ENCODE data around the gene FAM219B. TPM values are rescaled to one million over a fixed set of nuclear protein-coding genes. Genes with fewer than 3 reads are reported as not detected.

Gene FAM219B, protein sequence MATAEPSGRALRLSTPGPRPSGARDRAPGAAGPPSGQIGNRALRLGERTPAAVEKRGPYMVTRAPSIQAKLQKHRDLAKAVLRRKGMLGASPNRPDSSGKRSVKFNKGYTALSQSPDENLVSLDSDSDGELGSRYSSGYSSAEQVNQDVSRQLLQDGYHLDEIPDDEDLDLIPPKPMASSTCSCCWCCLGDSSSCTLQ
- 27.1 and 27.6 TPM in 2 replicates for total RNA-seq

DNA sequence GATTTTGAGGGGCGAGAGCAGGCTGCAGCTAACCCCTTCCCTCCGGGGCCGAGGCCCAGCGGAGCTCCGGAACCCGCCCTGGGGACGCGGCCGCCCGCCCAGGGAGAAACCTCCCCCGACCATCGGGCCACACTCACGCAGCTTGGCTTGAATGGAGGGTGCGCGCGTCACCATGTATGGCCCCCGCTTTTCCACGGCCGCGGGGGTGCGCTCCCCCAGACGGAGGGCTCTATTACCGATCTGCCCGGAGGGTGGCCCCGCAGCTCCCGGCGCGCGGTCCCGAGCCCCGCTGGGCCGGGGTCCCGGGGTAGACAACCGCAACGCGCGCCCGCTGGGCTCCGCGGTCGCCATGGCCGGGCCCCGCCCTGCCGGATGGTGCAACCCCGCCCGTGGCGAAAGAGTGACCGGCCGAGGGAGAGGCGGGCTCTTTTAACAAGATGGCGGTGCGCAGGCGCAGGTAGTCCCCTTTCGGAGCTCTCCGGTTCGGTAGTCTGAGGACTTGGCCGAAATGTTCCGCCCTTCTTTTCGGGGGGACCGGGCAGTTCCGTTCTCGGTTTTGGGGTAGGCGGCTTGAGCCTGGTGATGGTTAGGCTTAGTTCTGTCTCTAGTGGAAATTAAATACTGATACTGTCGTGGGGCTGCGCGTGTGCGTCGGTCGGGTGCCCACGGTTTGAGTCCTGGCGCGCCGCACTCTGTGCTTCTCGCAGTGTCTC, at the start of gene FAM219B:
FAM219B (minus strand) TSS at position 402 of the 713 bp plus-strand sequence; CDS start at position 351, 51 bp downstream.

DNA sequence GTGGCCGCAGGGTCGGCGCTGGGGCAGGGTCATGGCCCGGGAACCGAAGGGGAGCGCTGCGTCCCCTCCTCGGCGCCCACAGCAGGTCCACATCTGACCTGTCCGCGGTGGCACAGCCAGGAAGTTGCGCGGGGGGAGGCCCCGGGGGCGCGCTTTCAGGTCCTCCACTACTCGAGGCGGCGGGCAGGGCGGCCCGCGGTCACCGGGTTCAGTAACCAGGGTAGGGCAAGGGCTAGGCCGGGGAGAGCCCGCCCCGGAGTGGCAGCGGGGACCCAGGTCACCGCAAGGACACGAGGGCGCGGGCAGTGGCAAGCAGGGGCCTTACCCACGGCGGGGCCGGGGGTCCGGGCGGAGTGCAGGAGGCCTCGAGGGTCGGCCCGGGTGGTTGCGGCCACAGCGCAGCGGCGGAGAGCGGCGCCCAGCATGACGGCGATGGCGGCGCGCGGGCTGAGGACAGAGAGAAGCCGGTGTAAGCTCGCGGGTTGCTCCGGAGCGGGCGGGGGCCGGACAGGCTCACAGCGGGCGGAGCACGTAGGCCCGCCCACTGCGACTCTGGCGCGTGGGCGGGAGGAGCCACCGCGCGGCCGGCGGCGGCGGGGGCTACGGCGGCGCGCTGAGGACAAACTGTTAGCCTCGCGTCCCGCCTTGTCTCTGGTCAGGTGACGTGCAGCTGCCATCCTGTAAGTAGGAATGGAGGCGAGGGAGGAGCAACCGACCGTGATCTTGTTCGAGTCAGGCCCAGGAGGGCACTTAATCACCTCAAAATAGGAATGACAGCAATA, 31.1 kb upstream of the FAM219B start, which contains the start of gene COX5A:
COX5A (minus strand) TSS at position 484 of the 782 bp plus-strand sequence; CDS start at position 425, 59 bp downstream.

DNA sequence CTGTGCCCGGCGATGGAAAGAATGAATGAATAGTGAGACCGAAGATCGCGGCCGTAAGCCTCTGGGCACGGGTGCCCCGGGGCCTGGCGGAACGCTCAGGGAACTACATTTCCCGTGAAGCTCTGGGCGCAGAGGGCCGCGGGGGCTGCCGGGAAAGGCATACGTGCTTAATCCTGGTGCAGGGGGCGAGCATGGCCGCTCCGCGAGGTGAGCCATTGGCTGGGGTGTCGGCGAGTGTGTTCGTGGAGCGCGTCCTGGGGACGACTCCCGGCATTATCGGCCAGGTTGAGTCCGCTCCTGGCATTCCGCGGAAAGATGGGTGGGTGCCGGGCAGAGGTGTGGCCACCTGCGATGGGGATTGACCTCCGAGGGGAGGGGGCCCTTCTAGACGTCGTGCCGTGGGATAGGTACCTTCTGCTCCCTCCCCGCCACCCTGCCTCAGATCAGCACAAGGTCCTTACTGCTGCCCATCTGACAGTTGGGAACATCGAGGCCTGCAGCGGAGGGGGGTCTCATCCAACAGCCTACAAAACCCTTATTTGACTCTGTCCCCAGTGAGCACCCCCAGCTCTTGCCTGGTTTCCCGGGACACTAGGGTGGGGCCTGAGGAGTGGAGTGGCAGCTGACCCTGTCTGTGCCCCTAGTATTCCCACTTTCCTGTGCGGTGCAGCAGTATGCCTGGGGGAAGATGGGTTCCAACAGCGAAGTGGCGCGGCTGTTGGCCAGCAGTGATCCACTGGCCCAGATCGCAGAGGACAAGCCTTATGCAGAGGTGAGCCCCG, 16.6 kb downstream of the FAM219B start, which contains the start of gene MPI:
MPI (plus strand) TSS at position 160 of the 782 bp plus-strand sequence; CDS start at position 192, 32 bp downstream.

DNA sequence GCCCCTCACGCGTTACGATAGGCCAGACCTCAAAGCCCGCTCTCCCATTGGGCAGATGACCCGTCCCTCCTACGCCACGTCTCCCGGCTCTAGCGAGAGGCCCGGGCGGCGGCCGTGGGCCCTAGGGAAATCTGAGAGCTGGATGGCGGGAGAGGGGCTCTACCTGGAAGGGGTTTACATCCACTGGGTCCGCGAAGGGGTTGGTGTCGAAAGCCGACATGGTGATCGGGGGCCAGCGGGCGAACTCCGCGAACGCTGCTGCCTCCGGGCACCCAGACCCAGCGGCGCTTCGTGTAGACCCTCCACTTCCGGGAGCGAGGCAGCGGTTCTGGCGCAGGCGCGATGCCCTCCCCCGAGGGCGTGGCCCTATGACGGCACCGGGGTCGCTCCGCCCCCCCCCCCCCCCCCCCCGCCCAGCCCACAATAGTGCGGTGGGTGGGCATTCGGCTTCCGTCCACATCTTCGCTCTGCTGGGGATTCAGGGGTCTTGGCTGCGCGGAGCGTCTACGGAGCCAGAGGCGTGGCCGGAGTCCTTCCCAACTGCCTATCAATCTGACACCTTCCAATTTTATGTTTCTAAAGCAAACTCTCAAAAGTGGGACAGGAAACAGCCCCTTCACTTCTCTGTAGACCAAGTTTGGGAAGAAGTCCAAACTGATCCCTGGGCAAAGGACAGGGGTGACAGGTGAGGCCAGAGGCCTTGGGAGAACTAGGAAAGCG, 33.5 kb downstream of the FAM219B start, which contains the start of gene SCAMP2:
SCAMP2 (minus strand) TSS at position 330 of the 720 bp plus-strand sequence; CDS start at position 220, 110 bp downstream.

Other genes starting within 250 kb of the FAM219B start
- 9.4 and 11.9 TPM in 2 replicates for gene EDC3, start 210.8 kb downstream of the FAM219B start, total RNA-seq
- not detected in 2 replicates for gene CYP1A1, start 181.3 kb downstream of the FAM219B start, total RNA-seq
- gene CYP1A2, start 158.0 kb downstream of the FAM219B start, total RNA-seq = not detected in 2 replicates
- gene CSK, start 124.8 kb downstream of the FAM219B start, total RNA-seq = 21.1 and 23.5 TPM in 2 replicates
- not detected in 2 replicates for gene LMAN1L, start 94.0 kb downstream of the FAM219B start, total RNA-seq
- gene CPLX3, start 80.2 kb downstream of the FAM219B start, total RNA-seq = not detected in 2 replicates
- 14.4 and 14.5 TPM in 2 replicates for gene ULK3, start 63.7 kb downstream of the FAM219B start, total RNA-seq
- gene SCAMP2, start 33.5 kb downstream of the FAM219B start, total RNA-seq = 44.6 and 52.6 TPM in 2 replicates
- gene MPI, start 16.8 kb downstream of the FAM219B start, total RNA-seq = 65.7 and 87.6 TPM in 2 replicates
- 170 and 243 TPM in 2 replicates for gene COX5A, start 31.2 kb upstream of the FAM219B start, total RNA-seq
- 5.6 and 6.1 TPM in 2 replicates for gene RPP25, start 49.9 kb upstream of the FAM219B start, total RNA-seq
- gene SCAMP5, start 88.7 kb upstream of the FAM219B start, total RNA-seq = under 0.01 and 0.45 TPM in 2 replicates
- 21.7 and 26.1 TPM in 2 replicates for gene PPCDC, start 116.7 kb upstream of the FAM219B start, total RNA-seq

Data from bronchus fibroblast of lung (primary cell).